GM23338 (cell line): ENCODE data around the gene THSD4. TPM values are rescaled to one million over a fixed set of nuclear protein-coding genes. Genes with fewer than 3 reads are reported as not detected.
A peak's percentile ranks its signal among the peaks of the same experiment; 100 is the strongest.

ENCODE experiments used
- ATAC-seq: fragments of 200-7000 bp; cut with Tn5 transposase; 3 replicates; pipeline ENCODE4 v1.9.1; 2020
- DNase-seq: peaks from one replicate; pipeline ENCODE4 v3.0.0-alpha.2; 2015; ENCODE audit warnings: low spot score
- H2AFZ ChIP-seq: fragments of 200-600 bp; sonication (generic); 2 replicates; pipeline ENCODE4 v1.8.0; 2016; ENCODE audit warnings: antibody characterized with exemption, mild to moderate bottlenecking, moderate library complexity
- H3F3A ChIP-seq: fragments of 200-600 bp; sonication (generic); replicated peaks from 2 replicates; pipeline ENCODE4 v1.8.0; 2017; ENCODE audit warnings: antibody characterized with exemption, mixed run types, low read depth
- H3K27ac ChIP-seq: fragments of 200-600 bp; sonication (generic); 2 replicates; pipeline ENCODE4 v1.6.1; 2016; ENCODE audit warnings: low read depth
- H3K27me3 ChIP-seq: fragments of 200-600 bp; sonication (generic); 2 replicates; pipeline ENCODE4 v1.8.0; 2016; ENCODE audit warnings: mild to moderate bottlenecking, mixed run types, moderate library complexity; ENCODE audit not compliant: insufficient read depth
- H3K36me3 ChIP-seq: fragments of 200-600 bp; sonication (generic); 2 replicates; pipeline ENCODE4 v1.8.0; 2016; ENCODE audit warnings: mild to moderate bottlenecking; ENCODE audit not compliant: insufficient read depth
- H3K4me1 ChIP-seq: fragments of 200-600 bp; sonication (generic); 2 replicates; pipeline ENCODE4 v1.8.0; 2016; ENCODE audit warnings: mild to moderate bottlenecking, moderate library complexity; ENCODE audit not compliant: insufficient read depth
- H3K4me2 ChIP-seq: fragments of 200-600 bp; sonication (generic); 2 replicates; pipeline ENCODE4 v1.7.1; 2017; ENCODE audit warnings: mixed run types
- H3K4me3 ChIP-seq: fragments of 200-600 bp; sonication (generic); 2 replicates; pipeline ENCODE4 v1.6.1; 2016; ENCODE audit warnings: mixed run types
- H3K79me2 ChIP-seq: fragments of 200-600 bp; sonication (generic); replicated peaks from 2 replicates; pipeline ENCODE4 v1.8.0; 2017; ENCODE audit warnings: mild to moderate bottlenecking; ENCODE audit not compliant: insufficient read depth
- H3K9me2 ChIP-seq: fragments of 200-600 bp; sonication (generic); 2 replicates; pipeline ENCODE4 v1.8.0; 2017; ENCODE audit not compliant: insufficient read depth
- H4K20me1 ChIP-seq: fragments of 200-600 bp; sonication (generic); replicated peaks from 2 replicates; pipeline ENCODE4 v1.8.0; 2017; ENCODE audit warnings: mild to moderate bottlenecking; ENCODE audit not compliant: insufficient read depth
- H3K27ac Mint-ChIP-seq: 2 replicates; pipeline ENCODE4 v1.8.0; 2020; ENCODE audit warnings: inconsistent platforms, mild to moderate bottlenecking, moderate library complexity, mixed read lengths
- H3K27me3 Mint-ChIP-seq: 3 replicates; pipeline ENCODE4 v1.8.0; 2022; ENCODE audit warnings: low read depth, mild to moderate bottlenecking, moderate library complexity, mixed read lengths, inconsistent platforms; ENCODE audit not compliant: insufficient read depth, poor library complexity
- H3K36me3 Mint-ChIP-seq: 3 replicates; pipeline ENCODE4 v1.8.0; 2021; ENCODE audit warnings: low read depth, mild to moderate bottlenecking, inconsistent platforms, moderate library complexity, mixed read lengths
- H3K4me1 Mint-ChIP-seq: 3 replicates; pipeline ENCODE4 v1.8.0; 2020; ENCODE audit warnings: mild to moderate bottlenecking, inconsistent platforms, mixed read lengths
- H3K4me3 Mint-ChIP-seq: 3 replicates; pipeline ENCODE4 v1.8.0; 2021; ENCODE audit warnings: moderate library complexity, mild to moderate bottlenecking, inconsistent platforms, mixed read lengths
- H3K9me3 Mint-ChIP-seq: 3 replicates; pipeline ENCODE4 v1.8.0; 2020; ENCODE audit warnings: moderate library complexity, mild to moderate bottlenecking, inconsistent platforms, mixed read lengths
- CREB1 ChIP-seq: fragments of 250-450 bp; sonication (Bioruptor Pico); IDR thresholded peaks from 2 replicates; pipeline ENCODE4 v1.5.0; 2020; ENCODE audit warnings: low read depth, mild to moderate bottlenecking, moderate library complexity
- EZH2 ChIP-seq: fragments of 200-600 bp; sonication (generic); IDR thresholded peaks from one replicate; pipeline ENCODE4 v1.8.0; 2017; ENCODE audit warnings: antibody characterized with exemption, mild to moderate bottlenecking, low read depth; ENCODE audit not compliant: unreplicated experiment
- JUNB ChIP-seq: IDR thresholded peaks from one replicate; pipeline ENCODE4 v1.6.1; 2016; ENCODE audit warnings: antibody characterized with exemption; ENCODE audit not compliant: unreplicated experiment
- NANOG ChIP-seq: IDR thresholded peaks from 2 replicates; pipeline ENCODE4 v1.6.1; 2016; ENCODE audit warnings: antibody characterized with exemption, borderline replicate concordance
- POLR2AphosphoS5 ChIP-seq: IDR thresholded peaks from 2 replicates; pipeline ENCODE4 v1.6.1; 2016; ENCODE audit warnings: antibody characterized with exemption, low read depth
- STAT1 ChIP-seq: IDR thresholded peaks from one replicate; pipeline ENCODE4 v1.6.1; 2016; ENCODE audit warnings: antibody characterized with exemption; ENCODE audit not compliant: unreplicated experiment
- ZNF114 ChIP-seq: fragments of 250-450 bp; sonication (Bioruptor Pico); IDR thresholded peaks from 2 replicates; pipeline ENCODE4 v1.5.0; 2020; ENCODE audit warnings: mild to moderate bottlenecking, moderate library complexity
- ZNF331 ChIP-seq: fragments of 250-450 bp; sonication (Bioruptor Pico); IDR thresholded peaks from 2 replicates; pipeline ENCODE4 v1.5.0; 2020; ENCODE audit warnings: low read depth, mild to moderate bottlenecking, moderate library complexity
- polyA plus RNA-seq: library from polyadenylated mRNA; unstranded; fragments of >200 nt; fragmentation: Nextera tagmentation; extraction: Ambion mirVana; gene quantifications from 2 replicates; pipeline ENCODE4 v1.2.1, GENCODE V29; 2016
- total RNA-seq: library from RNA; depleted of rRNA; stranded (reverse); fragments of >200 nt; shearing (Covaris generic); gene quantifications from 2 replicates; pipeline ENCODE4 v1.2.3, GENCODE V29; 2014
- TF ChIP-seq, protein P1 (sequence below), 2 experiments: fragments of 200-600 bp in 1 of 2; sonication (generic) in 1 of 2; conservative IDR thresholded peaks; 2 replicates each; pipeline versions ENCODE4 v1.5.1 to v1.6.1; 2016 to 2017; ENCODE audit warnings: antibody characterized with exemption in 2 of 2, low read depth in 2 of 2, mild to moderate bottlenecking in 2 of 2, moderate library complexity in 1 of 2
- TF ChIP-seq, protein P2 (sequence below): IDR thresholded peaks from one replicate; pipeline ENCODE4 v1.6.1; 2018; ENCODE audit warnings: antibody characterized with exemption; ENCODE audit not compliant: unreplicated experiment
- TF ChIP-seq, protein P3 (sequence below): IDR thresholded peaks from 2 replicates; pipeline ENCODE4 v1.6.1; 2016; ENCODE audit warnings: antibody characterized with exemption

The THSD4 gene
- total and polyA plus RNA-seq, 2 experiments from 2014 or later = 2.0 to 7.4 TPM

GRCh38 chr15:71634820-71635560, 519.7 kb downstream of the THSD4 start:
- Mint-ChIP-seq H3K27ac (no peak overlapping the region), H3K4me3 (no peak overlapping the region), H3K4me1 (peaks cover 15% of the 10 kb centered on the region), H3K36me3 (no peaks in the 10 kb centered on the region), H3K27me3 (no peaks in the 10 kb centered on the region), H3K9me3 (no peaks in the 10 kb centered on the region)
- Histone ChIP-seq H3K27ac (no peak overlapping the region), H3K27me3 (no peaks in the 10 kb centered on the region), H4K20me1 (no peaks in the 10 kb centered on the region), H3K9me2 (peaks cover 8% of the 10 kb centered on the region), H3F3A (no peaks in the 10 kb centered on the region), H3K4me2 (no peak overlapping the region), H2AFZ (no peak overlapping the region), H3K36me3 (no peaks in the 10 kb centered on the region), H3K4me3 (no peak overlapping the region), H3K79me2 (no peaks in the 10 kb centered on the region), H3K4me1 (0 out of 2 replicates have a peak, but pooled peaks cover 15% of the 10 kb centered on the region)
- no peak for ATAC-seq
- DNase-seq = no peak
- TF ChIP-seq POLR2AphosphoS5 (no peak), ZNF114 (no peak), NANOG (peak; percentile 64)

DNA sequence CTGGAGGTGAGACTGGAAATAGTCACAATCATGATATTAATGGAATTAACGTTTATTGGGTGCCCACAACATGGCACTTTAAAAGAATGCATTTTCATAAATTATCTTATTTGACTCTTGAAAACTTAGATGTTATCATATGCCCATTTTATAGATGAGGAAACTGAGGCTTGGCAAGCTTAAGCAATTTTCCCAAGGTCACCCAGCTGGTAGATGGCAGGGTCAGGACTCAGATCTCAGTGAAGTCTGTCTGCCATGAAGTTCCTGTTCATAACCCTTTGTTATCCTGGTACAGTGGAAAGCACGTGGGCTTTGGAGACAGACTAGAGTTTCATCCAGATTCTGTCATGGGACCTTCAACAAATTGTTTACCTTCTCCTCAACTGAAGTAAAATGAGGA, 520.5 kb downstream of the THSD4 start:
- Histone ChIP-seq H3K27me3 (no peaks in the 10 kb centered on the region), H3K79me2 (no peaks in the 10 kb centered on the region), H3K4me1 (0 out of 2 replicates have a peak, but pooled peaks cover 13% of the 10 kb centered on the region), H3K4me3 (no peak overlapping the region), H2AFZ (no peak overlapping the region), H3F3A (no peaks in the 10 kb centered on the region), H4K20me1 (no peaks in the 10 kb centered on the region), H3K4me2 (no peak overlapping the region), H3K36me3 (no peaks in the 10 kb centered on the region), H3K27ac (no peak overlapping the region), H3K9me2 (peaks cover 6% of the 10 kb centered on the region; the same call in 1 of the 2 replicates)
- no peak for DNase-seq
- ATAC-seq = no peak
- H3K27me3 Mint-ChIP-seq = no peaks in the 10 kb centered on the region
- TF ChIP-seq NANOG = no peak
- TF ChIP-seq CREB1 (CRISPR knock-in tag) = no peak
- no peak for TF ChIP-seq ZNF114
- TF ChIP-seq STAT1 = no peak
- no peak for TF ChIP-seq POLR2AphosphoS5
- TF ChIP-seq, protein P1, sequence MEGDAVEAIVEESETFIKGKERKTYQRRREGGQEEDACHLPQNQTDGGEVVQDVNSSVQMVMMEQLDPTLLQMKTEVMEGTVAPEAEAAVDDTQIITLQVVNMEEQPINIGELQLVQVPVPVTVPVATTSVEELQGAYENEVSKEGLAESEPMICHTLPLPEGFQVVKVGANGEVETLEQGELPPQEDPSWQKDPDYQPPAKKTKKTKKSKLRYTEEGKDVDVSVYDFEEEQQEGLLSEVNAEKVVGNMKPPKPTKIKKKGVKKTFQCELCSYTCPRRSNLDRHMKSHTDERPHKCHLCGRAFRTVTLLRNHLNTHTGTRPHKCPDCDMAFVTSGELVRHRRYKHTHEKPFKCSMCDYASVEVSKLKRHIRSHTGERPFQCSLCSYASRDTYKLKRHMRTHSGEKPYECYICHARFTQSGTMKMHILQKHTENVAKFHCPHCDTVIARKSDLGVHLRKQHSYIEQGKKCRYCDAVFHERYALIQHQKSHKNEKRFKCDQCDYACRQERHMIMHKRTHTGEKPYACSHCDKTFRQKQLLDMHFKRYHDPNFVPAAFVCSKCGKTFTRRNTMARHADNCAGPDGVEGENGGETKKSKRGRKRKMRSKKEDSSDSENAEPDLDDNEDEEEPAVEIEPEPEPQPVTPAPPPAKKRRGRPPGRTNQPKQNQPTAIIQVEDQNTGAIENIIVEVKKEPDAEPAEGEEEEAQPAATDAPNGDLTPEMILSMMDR (conservative IDR thresholded peaks at IDR 0.05; ENCODE audit: low read depth in 2 of 2) = no peak
- TF ChIP-seq, protein P2, sequence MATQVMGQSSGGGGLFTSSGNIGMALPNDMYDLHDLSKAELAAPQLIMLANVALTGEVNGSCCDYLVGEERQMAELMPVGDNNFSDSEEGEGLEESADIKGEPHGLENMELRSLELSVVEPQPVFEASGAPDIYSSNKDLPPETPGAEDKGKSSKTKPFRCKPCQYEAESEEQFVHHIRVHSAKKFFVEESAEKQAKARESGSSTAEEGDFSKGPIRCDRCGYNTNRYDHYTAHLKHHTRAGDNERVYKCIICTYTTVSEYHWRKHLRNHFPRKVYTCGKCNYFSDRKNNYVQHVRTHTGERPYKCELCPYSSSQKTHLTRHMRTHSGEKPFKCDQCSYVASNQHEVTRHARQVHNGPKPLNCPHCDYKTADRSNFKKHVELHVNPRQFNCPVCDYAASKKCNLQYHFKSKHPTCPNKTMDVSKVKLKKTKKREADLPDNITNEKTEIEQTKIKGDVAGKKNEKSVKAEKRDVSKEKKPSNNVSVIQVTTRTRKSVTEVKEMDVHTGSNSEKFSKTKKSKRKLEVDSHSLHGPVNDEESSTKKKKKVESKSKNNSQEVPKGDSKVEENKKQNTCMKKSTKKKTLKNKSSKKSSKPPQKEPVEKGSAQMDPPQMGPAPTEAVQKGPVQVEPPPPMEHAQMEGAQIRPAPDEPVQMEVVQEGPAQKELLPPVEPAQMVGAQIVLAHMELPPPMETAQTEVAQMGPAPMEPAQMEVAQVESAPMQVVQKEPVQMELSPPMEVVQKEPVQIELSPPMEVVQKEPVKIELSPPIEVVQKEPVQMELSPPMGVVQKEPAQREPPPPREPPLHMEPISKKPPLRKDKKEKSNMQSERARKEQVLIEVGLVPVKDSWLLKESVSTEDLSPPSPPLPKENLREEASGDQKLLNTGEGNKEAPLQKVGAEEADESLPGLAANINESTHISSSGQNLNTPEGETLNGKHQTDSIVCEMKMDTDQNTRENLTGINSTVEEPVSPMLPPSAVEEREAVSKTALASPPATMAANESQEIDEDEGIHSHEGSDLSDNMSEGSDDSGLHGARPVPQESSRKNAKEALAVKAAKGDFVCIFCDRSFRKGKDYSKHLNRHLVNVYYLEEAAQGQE = no peak
- TF ChIP-seq JUNB = no peak
- TF ChIP-seq, protein P3, sequence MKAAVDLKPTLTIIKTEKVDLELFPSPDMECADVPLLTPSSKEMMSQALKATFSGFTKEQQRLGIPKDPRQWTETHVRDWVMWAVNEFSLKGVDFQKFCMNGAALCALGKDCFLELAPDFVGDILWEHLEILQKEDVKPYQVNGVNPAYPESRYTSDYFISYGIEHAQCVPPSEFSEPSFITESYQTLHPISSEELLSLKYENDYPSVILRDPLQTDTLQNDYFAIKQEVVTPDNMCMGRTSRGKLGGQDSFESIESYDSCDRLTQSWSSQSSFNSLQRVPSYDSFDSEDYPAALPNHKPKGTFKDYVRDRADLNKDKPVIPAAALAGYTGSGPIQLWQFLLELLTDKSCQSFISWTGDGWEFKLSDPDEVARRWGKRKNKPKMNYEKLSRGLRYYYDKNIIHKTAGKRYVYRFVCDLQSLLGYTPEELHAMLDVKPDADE = no peak
- TF ChIP-seq EZH2 = no peak
- TF ChIP-seq ZNF331 (CRISPR knock-in tag) = no peak
- no peak overlapping the region for H3K4me3 Mint-ChIP-seq
- peaks cover 14% of the 10 kb centered on the region for H3K4me1 Mint-ChIP-seq
- H3K27ac Mint-ChIP-seq = no peak overlapping the region
- H3K36me3 Mint-ChIP-seq = no peaks in the 10 kb centered on the region
- no peaks in the 10 kb centered on the region for H3K9me3 Mint-ChIP-seq
